ENCODE data around the gene MEA1.
"Not testable (repeated sequence)": the region's sequence is repeated elsewhere in the genome, so short reads cannot be mapped to it uniquely, and the experiment has no call there.

The MEA1 gene

GRCh38 chr6:43013843-43014433, at the start of gene MEA1, which contains the start of gene KLHDC3:
Gene MEA1 (minus strand): TSS chr6:43013946. CDS start chr6:43013813, 133 bp downstream.
Gene KLHDC3 (plus strand): TSS chr6:43014249. CDS start chr6:43017193, 2,944 bp downstream.
- DNase-seq (ENCODE audit: low read depth): peak; percentile 100

- no peak for DNase-seq (ENCODE audit: low read depth)
Observed at GRCh38 chr6:43062818-43063217, 49.1 kb upstream of the MEA1 start.

- DNase-seq (ENCODE audit: low read depth): no peak
Observed at GRCh38 chr6:43061861-43062260, 48.1 kb upstream of the MEA1 start.

- DNase-seq (ENCODE audit: low read depth): no peak
Observed at GRCh38 chr6:43060755-43061633, 47.2 kb upstream of the MEA1 start.

GRCh38 chr6:43060034-43060754, 46.4 kb upstream of the MEA1 start:
- no peak for DNase-seq (ENCODE audit: low read depth)

- peak; percentile 98 for DNase-seq (ENCODE audit: low read depth)
Observed at GRCh38 chr6:43059168-43060033, 45.7 kb upstream of the MEA1 start, which contains the start of the genes KLC4 and MRPL2. Gene KLC4 (plus strand): TSS chr6:43059631. CDS start chr6:43061336, 1,705 bp downstream. Gene MRPL2 (minus strand): TSS chr6:43059434. CDS start chr6:43059381, 53 bp downstream.

- DNase-seq (ENCODE audit: low read depth): no peak
Observed at GRCh38 chr6:43058531-43058930, 44.8 kb upstream of the MEA1 start.

GRCh38 chr6:43055966-43056365, 42.2 kb upstream of the MEA1 start:
- DNase-seq (ENCODE audit: low read depth): no peak

GRCh38 chr6:43054206-43054943, 40.6 kb upstream of the MEA1 start:
- DNase-seq (ENCODE audit: low read depth): no peak

- DNase-seq (ENCODE audit: low read depth): peak; percentile 94
Observed at GRCh38 chr6:43053545-43054205, 39.9 kb upstream of the MEA1 start, which contains the start of gene CUL7. Gene CUL7 (minus strand): TSS chr6:43053851. CDS start chr6:43052788, 1,063 bp downstream.

- DNase-seq (ENCODE audit: low read depth): no peak
Observed at GRCh38 chr6:43052842-43053544, 39.2 kb upstream of the MEA1 start.

GRCh38 chr6:43052225-43052841, 38.6 kb upstream of the MEA1 start:
- no peak for DNase-seq (ENCODE audit: low read depth)

- DNase-seq (ENCODE audit: low read depth): no peak
Observed at GRCh38 chr6:43050981-43051380, 37.2 kb upstream of the MEA1 start.

GRCh38 chr6:43047998-43048397, 34.3 kb upstream of the MEA1 start:
- DNase-seq (ENCODE audit: low read depth): no peak

GRCh38 chr6:43045371-43045930, 31.7 kb upstream of the MEA1 start:
- DNase-seq (ENCODE audit: low read depth): no peak

GRCh38 chr6:43043310-43043709, 29.6 kb upstream of the MEA1 start:
- no peak for DNase-seq (ENCODE audit: low read depth)

GRCh38 chr6:43041475-43041874, 27.7 kb upstream of the MEA1 start:
- DNase-seq (ENCODE audit: low read depth): not testable (repeated sequence)

- DNase-seq (ENCODE audit: low read depth): no peak
Observed at GRCh38 chr6:43040542-43041257, 27.0 kb upstream of the MEA1 start.
